Activated B cell treated with CpG ODN at 0.5 μM for 24 hours (primary cell): ENCODE data around the gene DIAPH3. TPM values are rescaled to one million over a fixed set of nuclear protein-coding genes. Genes with fewer than 3 reads are reported as not detected.

Source experiments
- ATAC-seq: fragments of 200-7000 bp; cut with Tn5 transposase; one replicate; pipeline ENCODE4 v1.10.0; 2021; ENCODE audit warnings: low read depth, mild to moderate bottlenecking, moderate library complexity
- CTCF ChIA-PET: fragments of 350-600 bp; sonication (Branson Sonifier 250); formaldehyde crosslinking; loops from one replicate; lab custom pipeline; 2021; ENCODE audit warnings: antibody characterized with exemption; lab: Charles Lee
- POLR2A ChIA-PET: fragments of 350-600 bp; sonication (Branson Sonifier 250); formaldehyde crosslinking; loops from one replicate; lab custom pipeline; 2021; ENCODE audit warnings: antibody characterized with exemption; lab: Charles Lee
- DNase-seq: peaks from one replicate; pipeline ENCODE4 v3.0.0; 2022
- H3K27ac Mint-ChIP-seq: one replicate; pipeline ENCODE4 v1.8.0; 2020; ENCODE audit warnings: mixed read lengths
- H3K27me3 Mint-ChIP-seq: one replicate; pipeline ENCODE4 v1.8.0; 2021; ENCODE audit warnings: mixed read lengths
- H3K36me3 Mint-ChIP-seq: one replicate; pipeline ENCODE4 v1.8.0; 2021; ENCODE audit warnings: low read depth, mixed read lengths
- H3K4me1 Mint-ChIP-seq: one replicate; pipeline ENCODE4 v1.8.0; 2021; ENCODE audit warnings: mixed read lengths
- H3K4me3 Mint-ChIP-seq: one replicate; pipeline ENCODE4 v1.8.0; 2020; ENCODE audit warnings: mild to moderate bottlenecking, mixed read lengths
- H3K9me3 Mint-ChIP-seq: one replicate; pipeline ENCODE4 v1.8.0; 2020; ENCODE audit warnings: mixed read lengths
- CTCF ChIP-seq: fragments of 200-600 bp; IDR thresholded peaks from one replicate; pipeline ENCODE4 v1.8.0; 2022; ENCODE audit warnings: antibody characterized with exemption, mild to moderate bottlenecking
- intact Hi-C: fragments of 100-400 bp; cut with micrococcal nuclease; formaldehyde crosslinking; loops from one replicate; pipeline ENCODE4 v1.15.1; 2024
- total RNA-seq: library from RNA; stranded (reverse); gene quantifications from 2 replicates; pipeline ENCODE4 v1.2.3, GENCODE V29; 2022

Gene DIAPH3
- total RNA-seq, 1 donor from 2014 or later = 0.38 TPM

GRCh38 chr13:59782696-59783095 is 381.0 kb downstream of the DIAPH3 start:
- ATAC-seq (no peak), DNase-seq (no peak)
- Mint-ChIP-seq H3K27me3 (no peaks in the 10 kb centered on the region), H3K36me3 (no peaks in the 10 kb centered on the region), H3K4me1 (no peaks in the 10 kb centered on the region), H3K27ac (no peak overlapping the region), H3K9me3 (no peaks in the 10 kb centered on the region), H3K4me3 (no peak overlapping the region)
- TF ChIP-seq CTCF = no peak
- intact Hi-C loops = no loop called here
- POLR2A ChIA-PET = no interaction called here
- CTCF ChIA-PET = no interaction called here

- ATAC-seq (no peak), DNase-seq (no peak)
- ChIA-PET POLR2A (no interaction called here), CTCF (no interaction called here)
- Mint-ChIP-seq H3K4me1 (no peaks in the 10 kb centered on the region), H3K36me3 (no peaks in the 10 kb centered on the region), H3K27ac (no peak overlapping the region), H3K9me3 (no peaks in the 10 kb centered on the region), H3K4me3 (no peak overlapping the region), H3K27me3 (no peaks in the 10 kb centered on the region)
- TF ChIP-seq CTCF = no peak
- intact Hi-C loops = no loop called here
Observed at GRCh38 chr13:59780058-59780457, 383.7 kb downstream of the DIAPH3 start.

GRCh38 chr13:59776924-59777690 is 386.6 kb downstream of the DIAPH3 start:
- no peaks in the 10 kb centered on the region for H3K36me3 Mint-ChIP-seq
- no peak overlapping the region for H3K27ac Mint-ChIP-seq
- CTCF ChIA-PET = no interaction called here
- no peak for TF ChIP-seq CTCF
- no peaks in the 10 kb centered on the region for H3K27me3 Mint-ChIP-seq
- H3K9me3 Mint-ChIP-seq = no peaks in the 10 kb centered on the region
- intact Hi-C loops = no loop called here
- H3K4me1 Mint-ChIP-seq = no peaks in the 10 kb centered on the region
- POLR2A ChIA-PET = no interaction called here
- DNase-seq = no peak
- H3K4me3 Mint-ChIP-seq = no peak overlapping the region
- no peak for ATAC-seq

GRCh38 chr13:59774491-59774971 is 389.2 kb downstream of the DIAPH3 start:
- intact Hi-C loops = loop anchor here (5.0 kb wide), 1 partner anchor 658 kb away; no protein-coding TSS in a partner anchor
- CTCF ChIA-PET = interaction anchor here (0.7 kb wide), 1 partner anchor 656 kb away, joined by 3 read pairs; no protein-coding TSS in a partner anchor
- Mint-ChIP-seq H3K27ac (no peak overlapping the region), H3K4me1 (no peaks in the 10 kb centered on the region), H3K27me3 (no peaks in the 10 kb centered on the region), H3K36me3 (no peaks in the 10 kb centered on the region), H3K4me3 (no peak overlapping the region), H3K9me3 (no peaks in the 10 kb centered on the region)
- no peak for TF ChIP-seq CTCF
- ATAC-seq (no peak), DNase-seq (no peak)
- POLR2A ChIA-PET = no interaction called here

GRCh38 chr13:59771272-59771671 is 392.5 kb downstream of the DIAPH3 start:
- Mint-ChIP-seq H3K27me3 (no peaks in the 10 kb centered on the region), H3K4me1 (no peaks in the 10 kb centered on the region), H3K36me3 (no peaks in the 10 kb centered on the region), H3K27ac (no peak overlapping the region), H3K9me3 (no peaks in the 10 kb centered on the region), H3K4me3 (no peak overlapping the region)
- no peak for TF ChIP-seq CTCF
- POLR2A ChIA-PET = no interaction called here
- CTCF ChIA-PET = interaction anchor here (1.1 to 2.7 kb wide), 7 partner anchors 9 to 660 kb away, joined by 3 to 15 read pairs (median 4); no protein-coding TSS in a partner anchor
- intact Hi-C loops = loop anchor here (1.0 to 5.0 kb wide), 2 partner anchors 91 to 661 kb away; no protein-coding TSS in a partner anchor
- no peak for DNase-seq
- no peak for ATAC-seq
